Prostate gland (tissue), 2 donors: ENCODE data around the gene HPCAL4.

ENCODE experiments used
- CTCF ChIP-seq, 4 experiments: fragments of 200-600 bp in 2 of 4; fragments of 450-650 bp in 2 of 4; sonication (generic) in 2 of 4; IDR thresholded peaks; 1 replicate in 3 of 4; 2 replicates in 1 of 4; pipeline ENCODE4 v1.5.1; 2016 to 2019; ENCODE audit warnings: antibody characterized with exemption in 4 of 4, mild to moderate bottlenecking in 2 of 4, moderate library complexity in 2 of 4
- POLR2A ChIP-seq: fragments of 450-650 bp; IDR thresholded peaks from one replicate; pipeline ENCODE4 v1.6.1; 2016; ENCODE audit warnings: antibody characterized with exemption, mild to moderate bottlenecking

- TF ChIP-seq CTCF (IDR thresholded peaks at IDR 0.05) (no peak), POLR2A (no peak)
Observed at GRCh38 chr1:39681999-39682398, 9.2 kb downstream of the HPCAL4 start.
